SIG-M5 treated with dmso at 0.1 percent for 504 hours (cell line): ENCODE results near the gene PDZD8.
"Not testable (repeated sequence)": the region's sequence is repeated elsewhere in the genome, so short reads cannot be mapped to it uniquely, and the experiment has no call there.

ENCODE experiments used
- DNase-seq: peaks from one replicate; lab custom pipeline; 2025; ENCODE audit not compliant: unreplicated experiment; lab: John Stamatoyannopoulos, UW

The PDZD8 gene

DNA sequence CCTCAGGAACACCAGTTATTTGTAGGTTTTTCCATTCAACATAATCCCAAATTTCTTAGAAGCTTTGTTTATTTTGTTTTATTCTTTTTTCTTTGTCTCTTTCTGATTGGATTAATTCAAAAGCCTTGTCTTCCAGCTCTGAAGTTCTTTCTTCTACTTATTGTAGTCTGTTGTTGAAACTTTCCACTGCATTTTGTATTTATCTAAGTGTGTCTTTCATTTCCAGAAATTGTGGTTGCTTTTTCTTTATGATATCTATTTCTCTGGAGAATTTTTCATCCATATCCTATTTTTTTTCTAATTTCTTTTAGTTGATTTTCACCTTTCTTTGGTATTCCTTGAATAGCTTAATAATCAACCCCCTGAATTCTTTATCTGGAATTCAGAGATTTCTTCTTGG is 75.8 kb downstream of the PDZD8 start:
- DNase-seq = no peak

DNA sequence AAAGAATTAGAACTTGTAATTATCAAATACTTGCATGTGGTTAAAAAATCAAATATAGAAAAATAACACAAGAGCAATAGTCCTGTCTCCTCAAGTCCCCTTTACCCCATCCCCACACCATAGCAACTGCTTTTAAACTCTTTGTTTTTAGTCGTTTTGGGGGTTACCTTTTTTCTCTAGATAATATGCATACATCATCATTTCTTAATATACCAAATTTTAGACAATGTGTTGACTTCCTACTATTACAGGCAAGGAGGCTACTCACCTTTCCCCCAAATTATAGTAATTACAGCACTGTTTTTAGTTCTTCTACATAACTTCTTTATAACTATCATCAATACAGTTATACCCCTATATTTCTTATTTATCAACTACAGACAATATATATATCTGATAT is 77.0 kb downstream of the PDZD8 start:
- no peak for DNase-seq

DNA sequence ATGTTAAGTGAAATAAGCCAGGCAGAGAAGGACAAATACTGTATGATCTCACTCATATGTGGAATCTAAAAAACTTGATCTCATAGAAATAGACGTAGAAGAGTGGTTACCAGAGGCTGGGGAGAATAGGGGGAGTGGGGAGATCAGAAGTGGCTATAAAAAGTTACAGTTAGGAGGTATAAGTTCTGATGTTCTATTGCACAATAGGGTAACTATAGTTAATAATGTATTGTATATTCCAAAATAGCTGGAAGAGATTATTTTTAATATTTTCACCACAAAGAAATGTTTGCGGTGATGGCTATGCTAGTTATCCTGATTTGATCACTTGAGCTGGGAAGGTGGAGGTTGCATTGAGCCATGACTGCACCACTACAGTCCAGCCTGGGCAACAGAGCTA is 80.5 kb downstream of the PDZD8 start:
- no peak for DNase-seq

DNA sequence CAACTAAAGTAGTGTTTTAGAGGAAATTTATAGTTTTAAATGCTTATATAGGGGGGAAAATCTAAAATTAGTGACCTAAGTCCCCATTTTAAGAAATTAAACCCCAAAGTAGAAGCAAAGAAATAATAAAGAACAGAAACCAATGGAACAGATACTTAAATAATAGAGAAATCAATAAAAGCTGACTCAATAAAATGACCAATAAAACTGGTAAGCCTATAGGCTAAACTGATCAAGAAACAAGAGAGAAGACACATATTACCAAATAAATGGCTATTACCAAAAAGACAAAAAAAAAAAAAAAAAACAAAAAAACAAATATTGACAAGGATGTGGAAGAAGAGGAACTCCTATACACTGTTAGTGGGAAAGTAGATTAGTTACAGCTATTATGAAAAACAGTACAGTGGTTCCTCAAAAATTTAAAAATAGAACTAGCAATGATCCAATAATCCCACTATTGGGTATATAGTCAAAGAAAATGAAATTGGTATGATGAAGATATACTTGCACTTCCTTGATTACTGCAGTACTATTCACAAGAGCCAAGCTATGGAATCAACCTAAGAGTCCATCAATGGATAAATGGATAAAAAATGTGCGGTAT is 81.1 kb downstream of the PDZD8 start:
- DNase-seq = no peak

DNA sequence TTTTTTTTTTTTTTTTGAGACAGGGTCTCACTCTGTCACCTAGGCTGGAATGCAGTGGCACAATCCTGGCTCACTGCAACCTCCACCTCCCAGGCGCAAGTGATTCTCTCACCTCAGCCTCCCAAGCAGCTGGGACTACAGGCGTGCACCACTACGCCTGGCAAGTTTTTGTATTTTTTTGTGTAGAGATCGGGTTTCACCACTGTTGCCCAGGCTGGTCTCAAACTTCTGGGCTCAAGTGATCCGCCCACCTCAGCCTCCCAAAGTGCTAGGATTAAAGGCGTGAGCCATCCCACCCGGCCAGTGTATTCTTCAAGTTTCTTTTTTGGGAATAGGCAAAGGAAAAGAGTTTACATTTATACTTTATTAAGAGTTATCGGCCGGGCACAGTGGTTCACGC is 84.4 kb downstream of the PDZD8 start:
- DNase-seq = not testable (repeated sequence)

DNA sequence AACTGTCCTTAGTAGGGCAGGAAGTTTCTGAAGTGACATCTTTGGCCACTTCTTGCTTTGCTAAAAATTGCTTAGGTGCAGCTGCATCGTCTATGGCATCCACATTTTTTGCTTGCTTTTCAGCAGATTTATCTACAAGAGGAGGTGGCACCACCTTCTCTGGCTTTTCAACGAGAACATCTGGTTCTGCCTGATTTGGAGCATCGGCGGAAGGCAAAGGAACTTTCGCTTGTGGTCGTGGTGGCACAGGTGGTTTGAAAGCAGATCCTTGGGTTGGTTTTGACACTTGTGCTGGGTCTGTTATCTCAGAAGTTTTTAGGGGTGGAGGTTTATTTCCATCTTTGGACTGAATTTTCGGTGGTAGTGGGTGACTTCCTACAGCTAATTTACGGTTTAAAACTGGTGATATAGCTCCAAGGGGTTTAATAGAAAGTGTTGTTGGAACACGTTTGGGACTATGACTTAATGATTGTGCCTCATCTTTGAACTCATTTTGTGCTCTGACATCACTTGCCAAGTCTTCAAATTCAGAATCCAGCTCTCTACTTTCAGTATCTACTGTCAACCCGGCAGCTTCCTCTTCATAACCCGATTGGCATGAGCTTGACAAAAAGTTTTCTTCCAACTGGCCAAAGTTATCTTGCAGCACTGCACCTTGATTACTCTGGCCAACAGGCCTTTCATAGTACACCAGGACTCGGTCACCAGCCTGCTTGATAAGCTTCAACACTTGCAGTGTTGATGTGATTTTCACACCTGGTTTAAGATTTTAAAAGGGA is 90.3 kb downstream of the PDZD8 start:
- no peak for DNase-seq

DNA sequence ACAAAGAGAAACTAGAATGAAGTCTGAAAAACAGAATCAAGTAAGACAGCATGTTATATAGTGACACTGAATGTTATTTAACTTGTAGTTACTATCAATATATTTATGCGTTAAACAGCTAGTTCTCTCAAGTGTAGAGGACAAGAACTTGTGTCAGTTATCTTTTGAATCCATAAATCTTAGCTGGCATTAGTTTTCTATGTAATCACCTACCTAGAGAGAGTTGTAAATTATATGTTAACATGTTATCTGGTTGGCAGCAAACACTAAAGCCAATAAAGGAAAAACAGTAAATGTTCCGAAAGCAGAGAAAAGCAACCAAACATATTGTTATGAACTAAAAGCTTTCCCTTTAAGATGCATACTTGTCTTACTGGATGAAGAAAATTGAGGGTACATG is 97.6 kb downstream of the PDZD8 start:
- no peak for DNase-seq

DNA sequence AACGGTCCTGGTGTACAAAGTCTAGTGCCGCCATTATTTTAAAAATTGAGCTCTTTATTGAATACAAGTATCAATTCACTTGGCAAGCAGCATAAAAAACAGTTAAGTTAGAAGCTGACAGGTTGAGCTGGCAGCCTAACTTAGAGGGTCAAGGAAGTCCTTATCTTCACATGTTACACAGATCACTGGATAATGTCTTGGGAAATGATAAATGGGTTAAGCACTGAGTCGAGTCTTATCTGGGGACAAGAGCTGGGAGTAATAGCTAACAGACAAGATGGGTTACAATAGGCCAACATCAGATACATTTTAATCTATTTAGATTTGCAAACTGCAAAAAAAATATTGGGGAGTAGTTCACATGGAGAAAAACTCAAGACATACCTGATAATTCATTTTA is 100.1 kb downstream of the PDZD8 start:
- DNase-seq = no peak

DNA sequence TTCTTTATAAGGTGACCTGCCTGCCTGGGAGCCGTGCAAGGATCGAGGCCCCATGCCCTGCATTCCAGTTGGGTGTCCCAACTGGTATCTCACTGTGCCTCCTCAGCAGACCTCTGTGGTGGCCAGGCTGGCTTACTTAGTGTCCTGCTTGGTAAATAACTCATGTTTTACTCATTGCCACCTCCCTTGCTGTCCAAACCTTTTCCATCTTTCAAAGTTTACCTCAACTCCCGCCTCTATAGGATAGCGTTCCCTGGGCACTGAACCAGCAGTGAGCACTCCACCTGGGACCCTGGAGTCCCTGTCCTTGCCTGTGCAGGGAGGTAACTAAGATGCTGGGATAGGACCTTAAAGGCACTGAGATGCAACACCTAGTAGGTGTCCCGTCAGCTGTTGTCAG is 100.7 kb downstream of the PDZD8 start:
- no peak for DNase-seq

DNA sequence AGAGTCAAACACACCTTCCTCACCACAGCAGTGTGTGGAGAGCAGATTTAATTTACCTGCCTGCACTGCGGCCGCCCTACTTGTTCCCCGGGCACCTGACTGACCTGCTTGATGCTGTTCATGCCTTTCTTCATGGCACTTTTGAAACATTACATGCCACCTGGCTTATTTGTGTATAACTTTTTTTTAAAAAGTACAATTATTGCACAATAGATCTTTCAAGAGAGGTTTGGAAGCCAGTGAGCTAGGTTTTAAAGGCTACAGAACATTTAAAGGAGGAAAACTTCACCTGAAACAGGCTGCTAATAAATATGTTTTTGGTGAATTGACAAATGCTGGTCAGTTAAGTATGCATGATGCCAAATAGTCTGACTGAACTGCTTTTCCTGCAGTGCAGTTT is 101.3 kb downstream of the PDZD8 start:
- DNase-seq = no peak

DNA sequence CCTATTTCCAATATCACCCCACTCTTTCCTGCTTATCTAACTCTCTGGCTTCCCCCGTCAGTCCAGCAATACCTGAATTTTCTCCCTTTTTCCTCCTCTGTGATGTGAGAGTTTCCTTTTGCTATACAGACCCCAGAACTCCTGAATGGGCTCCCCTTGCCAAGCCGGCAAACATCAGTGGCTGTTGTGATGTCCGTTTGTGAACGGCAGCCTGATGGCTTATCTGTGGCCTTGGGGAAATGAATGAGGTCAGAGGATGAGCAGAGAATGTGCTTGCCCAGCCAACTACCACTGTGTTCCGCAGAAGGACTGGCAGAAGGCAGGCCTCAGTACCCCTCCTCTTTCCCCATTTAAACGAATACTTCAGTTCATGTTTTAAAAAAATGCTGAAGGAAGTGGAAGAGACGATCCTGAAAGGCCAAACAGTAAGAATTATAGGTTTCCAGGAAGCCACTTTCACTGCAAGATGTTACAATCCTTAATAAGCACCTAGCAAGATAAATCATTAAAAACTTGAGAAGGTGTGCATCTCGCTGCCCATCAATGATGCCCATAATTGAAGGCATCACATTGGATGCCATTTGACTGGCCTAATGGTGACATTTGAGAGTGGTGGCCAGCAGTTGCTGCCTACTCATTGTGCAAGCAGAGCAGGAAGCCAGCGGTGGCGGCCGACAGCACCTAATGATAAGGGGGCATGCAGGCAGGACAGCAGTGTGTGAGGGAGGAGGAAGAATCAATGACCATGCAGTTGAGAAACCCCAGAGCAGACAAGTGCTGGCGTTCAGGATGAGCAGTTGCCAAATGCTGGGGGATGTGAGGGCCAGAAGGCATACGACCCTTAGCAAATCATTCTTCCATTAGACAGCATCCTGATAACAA is 102.8 kb downstream of the PDZD8 start:
- DNase-seq = no peak

DNA sequence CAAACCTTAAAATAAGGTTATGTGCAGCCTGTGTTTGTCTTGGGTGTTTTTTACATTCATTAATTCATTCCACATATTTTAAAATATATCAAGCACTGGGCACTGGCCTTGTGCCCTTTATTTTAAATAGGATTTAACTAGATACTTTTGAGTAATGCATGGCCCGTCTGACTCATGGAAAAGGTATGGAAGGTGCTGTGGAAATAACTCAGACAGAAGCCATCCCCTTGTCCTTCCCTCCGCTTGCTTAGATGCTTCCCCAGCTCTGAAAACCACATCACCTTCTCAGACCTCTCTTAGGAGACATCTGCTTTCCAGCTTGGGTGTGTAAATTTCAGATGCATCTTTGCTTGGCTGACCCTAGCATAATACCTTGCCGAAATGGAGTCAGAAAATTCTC is 103.8 kb downstream of the PDZD8 start:
- DNase-seq = no peak

DNA sequence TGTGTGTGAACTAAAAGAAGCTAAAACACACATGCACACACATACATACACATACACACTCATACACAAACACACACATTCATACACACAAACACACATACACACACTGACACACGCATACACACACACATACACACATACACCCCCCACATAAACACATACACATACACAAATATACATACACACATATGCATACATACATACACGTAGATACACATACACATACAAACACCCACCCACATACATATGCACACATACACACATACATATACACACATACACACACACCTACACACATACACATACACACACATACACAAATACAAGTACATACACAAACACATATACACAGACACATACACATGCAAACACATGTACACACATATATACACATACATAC is 106.3 kb downstream of the PDZD8 start:
- no peak for DNase-seq

DNA sequence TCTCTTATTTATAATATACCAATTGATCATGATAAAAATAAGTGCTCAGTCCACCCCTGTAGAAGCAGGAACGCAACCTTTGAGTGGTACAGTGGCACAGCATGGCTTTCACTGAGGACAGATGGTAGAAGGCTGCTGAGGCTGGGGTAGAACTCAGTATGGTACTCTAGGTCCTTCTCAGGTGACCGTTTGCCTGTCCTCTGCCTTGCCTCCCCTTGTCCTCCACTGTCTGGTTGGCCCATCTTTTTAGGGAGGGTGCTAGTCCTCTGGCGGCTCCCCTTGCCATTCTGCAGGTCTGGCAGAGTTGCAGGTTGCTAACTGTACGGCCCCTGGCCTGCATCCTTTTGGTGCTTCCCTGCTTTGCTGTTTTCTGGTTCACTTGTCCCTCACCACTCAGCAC is 107.0 kb downstream of the PDZD8 start:
- no peak for DNase-seq

DNA sequence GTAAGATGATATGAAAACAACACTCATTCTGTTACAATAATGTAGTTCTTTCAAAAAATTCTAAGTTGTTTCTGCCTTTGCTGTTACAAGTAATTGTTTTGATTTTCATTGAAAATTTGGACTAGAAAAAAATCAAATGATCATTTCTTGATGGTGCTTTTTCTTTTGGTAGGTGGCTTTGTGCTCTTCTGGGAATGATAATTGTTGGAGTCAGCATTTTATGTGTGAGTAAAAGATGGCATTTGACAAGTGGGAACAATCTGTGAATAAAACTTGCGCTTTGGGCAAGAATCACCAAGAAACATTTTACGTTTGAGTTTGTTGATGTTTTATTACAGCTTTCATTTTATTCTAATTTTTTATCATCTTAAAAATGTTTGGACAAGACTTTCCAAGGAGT is 108.4 kb downstream of the PDZD8 start:
- DNase-seq = no peak

DNA sequence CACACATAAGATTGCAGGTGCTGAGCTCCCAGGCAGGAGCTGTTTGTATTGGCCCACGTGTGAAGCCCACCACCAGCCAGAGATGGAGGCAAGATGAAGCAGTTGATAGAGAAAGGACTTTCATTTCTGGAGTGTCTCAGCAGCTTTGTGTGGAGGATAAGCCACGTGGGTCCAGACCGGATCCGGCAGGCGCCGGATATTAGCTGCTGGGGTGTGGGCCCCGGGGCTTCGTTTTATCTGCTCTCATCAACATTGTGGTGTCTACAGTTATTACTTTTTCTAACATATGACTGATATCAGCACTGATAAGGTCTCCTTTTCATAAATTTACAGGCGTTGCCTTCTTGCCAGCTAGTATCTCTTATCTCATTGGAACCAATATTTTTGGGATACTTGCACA is 108.8 kb downstream of the PDZD8 start:
- no peak for DNase-seq

DNA sequence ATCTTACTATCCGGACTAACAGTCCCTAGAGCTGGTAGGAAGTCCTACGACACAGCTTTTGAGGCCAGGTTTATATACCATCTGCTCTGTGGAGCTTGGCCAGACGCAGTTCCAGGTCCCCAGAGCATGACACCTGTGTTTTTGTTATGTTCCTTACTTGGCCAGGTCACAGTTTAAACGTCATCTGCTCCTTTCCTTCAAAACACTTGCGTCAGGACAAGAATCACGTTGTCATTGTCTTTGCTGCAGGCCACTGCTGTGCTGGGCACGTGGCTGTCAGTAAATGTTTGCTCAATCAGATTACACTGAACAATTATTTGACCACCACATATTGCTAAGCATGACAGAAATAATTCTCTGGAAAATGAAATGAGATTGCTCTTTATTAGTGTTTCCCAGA is 110.5 kb downstream of the PDZD8 start:
- DNase-seq = no peak

DNA sequence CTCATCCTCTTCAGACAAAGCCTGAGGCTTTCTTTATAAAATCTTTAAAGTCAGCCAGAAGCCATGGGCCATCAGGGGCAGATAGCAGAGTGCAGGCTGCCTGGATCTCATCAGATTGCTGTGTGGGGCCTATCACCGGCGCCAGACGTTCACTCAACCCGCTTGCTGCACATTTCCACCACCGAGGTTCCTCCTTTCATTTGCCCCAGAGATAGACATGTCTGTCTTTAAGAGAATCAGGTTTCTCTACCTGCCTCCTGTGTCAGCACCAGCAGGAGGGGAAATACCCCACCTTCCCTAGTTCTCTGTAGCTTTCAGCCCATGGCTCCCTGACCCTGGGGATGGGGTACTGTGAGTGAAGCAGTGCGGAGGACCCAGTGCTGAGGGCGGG is 112.3 kb downstream of the PDZD8 start:
- no peak for DNase-seq

DNA sequence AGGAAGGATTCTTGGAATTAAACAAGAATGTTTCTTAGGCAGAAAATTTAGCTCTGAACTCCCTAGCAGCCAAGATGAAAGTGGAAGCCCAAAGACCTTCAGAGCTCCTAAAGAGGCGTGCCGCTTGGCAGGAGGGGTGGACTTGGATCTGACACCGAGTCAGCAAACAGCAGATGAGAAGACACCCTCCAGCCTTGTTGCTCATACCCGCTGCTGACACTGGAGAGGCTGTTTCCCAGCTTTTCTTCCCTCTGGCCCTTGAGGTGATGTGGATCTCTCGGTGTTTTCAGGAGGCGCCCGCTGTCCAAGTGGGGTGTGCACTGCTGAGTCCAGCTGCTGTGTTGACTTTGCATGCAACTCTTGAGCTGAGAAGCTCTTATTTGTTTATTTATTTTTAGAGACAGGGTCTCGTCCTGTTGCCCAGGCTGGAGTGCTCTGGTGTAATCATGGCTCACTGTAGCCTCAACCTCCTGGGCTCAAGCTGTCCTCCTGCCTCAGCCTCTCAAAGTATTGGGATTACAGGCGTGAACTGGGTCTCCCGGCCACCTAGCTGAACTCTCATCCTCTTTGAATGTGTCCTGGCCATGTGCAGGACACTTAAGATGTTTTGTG is 112.8 kb downstream of the PDZD8 start:
- no peak for DNase-seq

DNA sequence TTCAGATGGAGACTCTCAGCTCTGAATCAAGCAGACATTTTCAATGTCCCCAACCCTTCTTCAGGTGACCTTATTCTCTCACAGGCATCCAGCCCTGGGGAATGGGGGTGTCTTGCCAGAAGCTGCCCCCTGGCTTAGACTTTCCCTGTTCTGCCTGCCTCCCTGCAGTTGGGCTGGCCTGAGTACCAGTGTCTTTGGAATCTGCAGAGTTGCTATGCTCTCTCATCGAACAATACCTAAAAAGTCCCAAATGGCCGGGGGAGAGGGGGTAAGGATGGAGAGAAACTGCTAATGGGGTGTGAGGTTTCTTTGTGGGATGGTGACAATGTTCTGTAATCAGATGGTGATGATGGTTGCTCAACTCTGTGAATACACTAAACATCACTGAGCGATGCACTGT is 113.7 kb downstream of the PDZD8 start:
- no peak for DNase-seq

DNA sequence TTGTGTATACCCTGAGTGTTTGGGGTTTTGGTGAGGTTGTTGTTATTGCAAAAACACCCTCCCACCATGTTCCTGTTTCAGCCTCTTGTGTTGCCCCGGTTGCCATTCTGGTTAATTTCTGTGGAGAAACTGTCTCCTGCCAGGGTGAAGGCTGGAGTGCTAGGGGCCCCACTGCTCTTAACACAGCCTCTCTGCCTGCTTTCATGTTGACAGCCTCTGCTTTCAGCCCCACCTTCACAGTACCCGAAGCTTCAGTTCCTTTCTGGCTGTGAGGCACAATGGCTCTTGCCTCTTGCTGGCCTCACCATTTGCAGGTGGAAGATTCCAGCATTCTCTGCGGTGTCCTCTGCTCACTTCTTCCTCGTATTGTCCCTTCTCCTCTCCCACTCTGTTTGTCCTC is 115.2 kb downstream of the PDZD8 start:
- DNase-seq = peak; percentile 9

DNA sequence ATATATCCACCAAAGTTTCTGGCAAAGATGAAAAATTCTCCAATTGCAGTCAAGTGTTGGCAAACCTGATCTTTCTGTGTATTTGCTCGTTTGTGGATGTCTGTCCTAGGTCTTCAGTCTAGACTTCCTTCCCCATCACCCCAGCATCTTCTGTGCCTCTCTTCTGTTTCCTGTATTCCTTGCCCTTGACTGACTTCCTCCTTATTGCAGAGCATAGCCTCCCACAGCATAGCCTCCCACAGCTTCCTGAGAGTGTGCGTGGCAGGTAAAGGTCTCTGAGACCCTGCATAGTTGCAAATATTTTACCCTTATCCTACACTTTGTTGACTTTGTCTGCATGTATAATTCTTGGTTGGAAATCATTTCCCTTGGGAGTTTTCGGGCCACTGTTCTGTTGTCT is 116.0 kb downstream of the PDZD8 start:
- peak; percentile 14 for DNase-seq
